GM19239 (cell line): ENCODE data around the gene SLC17A2.
A peak's percentile ranks its signal among the peaks of the same experiment; 100 is the strongest.

ENCODE experiments used
- DNase-seq: peaks from one replicate; pipeline ENCODE4 v3.0.0; 2011; ENCODE audit warnings: low spot score; ENCODE audit not compliant: insufficient read length
- FAIRE-seq: peaks from 2 replicates; lab custom pipeline; 2011; peaks lifted over from hg19 to GRCh38; lab: Jason Lieb, UNC

Gene SLC17A2

GRCh38 chr6:25925876-25926275, 4.6 kb downstream of the SLC17A2 start:
- no peak for FAIRE-seq
- DNase-seq, result no peak

- DNase-seq (no peak), FAIRE-seq (no peak)
Measured at GRCh38 chr6:25922301-25922700, 8.2 kb downstream of the SLC17A2 start.

GRCh38 chr6:25921525-25922203, 8.8 kb downstream of the SLC17A2 start:
- FAIRE-seq (no peak), DNase-seq (no peak)

GRCh38 chr6:25919657-25920056, 10.8 kb downstream of the SLC17A2 start:
- no peak for FAIRE-seq

GRCh38 chr6:25918083-25918683, 12.3 kb downstream of the SLC17A2 start:
- DNase-seq (no peak), FAIRE-seq (no peak)

More at GRCh38 chr6:25919657-25920056, 10.8 kb downstream of the SLC17A2 start:
- no peak for DNase-seq

- FAIRE-seq, result no peak
- no peak for DNase-seq
Measured at GRCh38 chr6:25916789-25917490, 13.6 kb downstream of the SLC17A2 start.

- no peak for DNase-seq
- no peak for FAIRE-seq
Measured at GRCh38 chr6:25916330-25916729, 14.2 kb downstream of the SLC17A2 start.

- DNase-seq, result no peak
- no peak for FAIRE-seq
Measured at GRCh38 chr6:25913741-25914140, 16.8 kb downstream of the SLC17A2 start.

- DNase-seq (no peak), FAIRE-seq (no peak)
Measured at GRCh38 chr6:25911351-25911750, 19.1 kb downstream of the SLC17A2 start.

GRCh38 chr6:25907475-25908014, 22.9 kb downstream of the SLC17A2 start:
- DNase-seq (no peak), FAIRE-seq (no peak)

- FAIRE-seq, result no peak
- DNase-seq, result no peak
Measured at GRCh38 chr6:25903467-25904099, 26.9 kb downstream of the SLC17A2 start.

GRCh38 chr6:25902071-25902470, 28.4 kb downstream of the SLC17A2 start:
- DNase-seq, result no peak
- peak; percentile 18 for FAIRE-seq

- DNase-seq, result no peak
- FAIRE-seq, result no peak
Measured at GRCh38 chr6:25900843-25901242, 29.6 kb downstream of the SLC17A2 start.

- no peak for FAIRE-seq
- DNase-seq, result no peak
Measured at GRCh38 chr6:25899580-25900408, 30.7 kb downstream of the SLC17A2 start.

- FAIRE-seq (no peak), DNase-seq (no peak)
Measured at GRCh38 chr6:25899123-25899522, 31.4 kb downstream of the SLC17A2 start.

GRCh38 chr6:25898289-25898977, 32.1 kb downstream of the SLC17A2 start:
- no peak for DNase-seq

GRCh38 chr6:25896252-25896651, 34.2 kb downstream of the SLC17A2 start:
- no peak for FAIRE-seq

More at GRCh38 chr6:25898289-25898977, 32.1 kb downstream of the SLC17A2 start:
- FAIRE-seq, result no peak

GRCh38 chr6:25895771-25896170, 34.7 kb downstream of the SLC17A2 start:
- no peak for DNase-seq
- FAIRE-seq, result no peak

More at GRCh38 chr6:25896252-25896651, 34.2 kb downstream of the SLC17A2 start:
- DNase-seq, result no peak

GRCh38 chr6:25893778-25894177, 36.7 kb downstream of the SLC17A2 start:
- no peak for DNase-seq
- no peak for FAIRE-seq
